Prostate gland (tissue), 2 donors: Measurements from ENCODE around the gene CCDC88A. TPM values are rescaled to one million over a fixed set of nuclear protein-coding genes. Genes with fewer than 3 reads are reported as not detected.

Source experiments
- DNase-seq: peaks from one replicate; pipeline ENCODE4 v3.0.0-alpha.2; 2019; ENCODE audit warnings: low spot score
- H3K27ac ChIP-seq, 2 donors: fragments of 200-600 bp; sonication (generic); 2 replicates each; pipeline ENCODE4 v1.5.1; 2017 to 2019
- H3K27me3 ChIP-seq: fragments of 200-600 bp; sonication (generic); replicated peaks from 2 replicates; pipeline ENCODE4 v1.5.1; 2019; ENCODE audit not compliant: insufficient read depth
- H3K36me3 ChIP-seq, 2 donors: fragments of 200-600 bp; sonication (generic); 1 replicate in 1 of 2; 2 replicates in 1 of 2; pipeline versions ENCODE4 v1.5.1 to v1.8.1; 2017 to 2019
- H3K4me1 ChIP-seq: fragments of 200-600 bp; sonication (generic); replicated peaks from 2 replicates; pipeline ENCODE4 v1.5.1; 2019
- H3K4me3 ChIP-seq, 2 donors: fragments of 200-600 bp; sonication (generic); 2 replicates each; pipeline ENCODE4 v1.5.1; 2017 to 2019
- H3K9me3 ChIP-seq: fragments of 200-600 bp; sonication (generic); 2 replicates; pipeline ENCODE4 v1.5.1; 2017
- POLR2A ChIP-seq: fragments of 450-650 bp; IDR thresholded peaks from one replicate; pipeline ENCODE4 v1.6.1; 2016; ENCODE audit warnings: antibody characterized with exemption, mild to moderate bottlenecking
- POLR2AphosphoS5 ChIP-seq: sonication (generic); formaldehyde crosslinking; IDR thresholded peaks from one replicate; pipeline ENCODE4 v1.6.1; 2017; ENCODE audit warnings: antibody characterized with exemption
- WGBS: methylation state at CpG from one replicate; pipeline ENCODE4 v1.1.5; 2018; 5-methylcytosine and 5-hydroxymethylcytosine counted together
- intact Hi-C: fragments of 100-400 bp; cut with DNase I; formaldehyde crosslinking; loops from one replicate; pipeline ENCODE4 v1.14.2; 2022
- total RNA-seq, 2 donors: library from RNA; depleted of rRNA; stranded (reverse); fragments of >200 nt; gene quantifications; one replicate each; pipeline ENCODE4 v1.1.0, GENCODE V29; 2016
- TF ChIP-seq, protein P1 (sequence below), 4 experiments: fragments of 200-600 bp in 2 of 4; fragments of 450-650 bp in 2 of 4; sonication (generic) in 2 of 4; IDR thresholded peaks; 1 replicate in 3 of 4; 2 replicates in 1 of 4; pipeline ENCODE4 v1.5.1; 2016 to 2019; ENCODE audit warnings: antibody characterized with exemption in 4 of 4, mild to moderate bottlenecking in 2 of 4, moderate library complexity in 2 of 4

Gene CCDC88A
- total RNA-seq, 2 donors from 2014 or later: 16.8 to 43.7 TPM

DNA sequence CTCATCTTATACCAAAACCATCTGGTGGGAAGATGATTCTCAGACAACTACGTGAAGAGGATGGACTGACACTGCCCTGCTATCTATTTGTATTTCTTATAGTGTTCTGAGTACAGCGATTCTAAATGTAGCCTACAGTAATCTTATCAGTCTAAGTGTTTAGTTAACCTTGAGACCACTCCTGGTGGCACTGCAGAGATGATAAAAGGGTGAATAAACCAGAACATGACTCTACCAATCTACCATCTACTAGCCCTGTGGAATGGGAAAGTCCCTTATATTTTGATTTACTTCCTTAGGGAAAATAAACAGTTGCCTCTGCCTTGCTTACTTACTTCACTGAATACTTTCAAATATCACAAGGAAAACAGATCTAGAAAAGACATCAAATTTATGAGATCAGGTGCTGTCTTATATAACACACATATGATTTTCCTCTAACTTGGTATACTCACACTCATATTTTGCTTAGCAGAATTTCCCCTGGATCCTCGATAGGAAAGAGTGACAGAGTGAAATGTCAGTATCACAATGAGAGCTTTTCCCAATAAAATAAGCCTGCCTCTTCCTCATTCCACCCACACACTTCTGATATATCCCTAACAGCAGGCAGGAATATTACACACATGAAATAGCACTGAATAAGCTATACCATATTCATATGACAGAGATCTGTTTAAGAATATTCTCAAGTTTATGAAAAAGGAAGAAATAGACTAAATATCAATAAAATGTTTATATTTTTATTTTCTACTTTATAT is 92.0 kb downstream of the CCDC88A start:
- no peak overlapping the region for H3K27ac ChIP-seq
- TF ChIP-seq, protein P1, sequence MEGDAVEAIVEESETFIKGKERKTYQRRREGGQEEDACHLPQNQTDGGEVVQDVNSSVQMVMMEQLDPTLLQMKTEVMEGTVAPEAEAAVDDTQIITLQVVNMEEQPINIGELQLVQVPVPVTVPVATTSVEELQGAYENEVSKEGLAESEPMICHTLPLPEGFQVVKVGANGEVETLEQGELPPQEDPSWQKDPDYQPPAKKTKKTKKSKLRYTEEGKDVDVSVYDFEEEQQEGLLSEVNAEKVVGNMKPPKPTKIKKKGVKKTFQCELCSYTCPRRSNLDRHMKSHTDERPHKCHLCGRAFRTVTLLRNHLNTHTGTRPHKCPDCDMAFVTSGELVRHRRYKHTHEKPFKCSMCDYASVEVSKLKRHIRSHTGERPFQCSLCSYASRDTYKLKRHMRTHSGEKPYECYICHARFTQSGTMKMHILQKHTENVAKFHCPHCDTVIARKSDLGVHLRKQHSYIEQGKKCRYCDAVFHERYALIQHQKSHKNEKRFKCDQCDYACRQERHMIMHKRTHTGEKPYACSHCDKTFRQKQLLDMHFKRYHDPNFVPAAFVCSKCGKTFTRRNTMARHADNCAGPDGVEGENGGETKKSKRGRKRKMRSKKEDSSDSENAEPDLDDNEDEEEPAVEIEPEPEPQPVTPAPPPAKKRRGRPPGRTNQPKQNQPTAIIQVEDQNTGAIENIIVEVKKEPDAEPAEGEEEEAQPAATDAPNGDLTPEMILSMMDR (IDR thresholded peaks at IDR 0.05): no peak
- no peak for TF ChIP-seq POLR2AphosphoS5
- TF ChIP-seq POLR2A: no peak
- no peaks in the 10 kb centered on the region for H3K4me1 ChIP-seq
- H3K27me3 ChIP-seq: no peaks in the 10 kb centered on the region
- DNase-seq: no peak
- no peaks in the 10 kb centered on the region for H3K9me3 ChIP-seq
- H3K4me3 ChIP-seq: no peak overlapping the region
- WGBS: 89% methylated on average over 3 of the region's 3 CpGs
- H3K36me3 ChIP-seq: no peaks in the 10 kb centered on the region
- intact Hi-C loops: no loop called here

DNA sequence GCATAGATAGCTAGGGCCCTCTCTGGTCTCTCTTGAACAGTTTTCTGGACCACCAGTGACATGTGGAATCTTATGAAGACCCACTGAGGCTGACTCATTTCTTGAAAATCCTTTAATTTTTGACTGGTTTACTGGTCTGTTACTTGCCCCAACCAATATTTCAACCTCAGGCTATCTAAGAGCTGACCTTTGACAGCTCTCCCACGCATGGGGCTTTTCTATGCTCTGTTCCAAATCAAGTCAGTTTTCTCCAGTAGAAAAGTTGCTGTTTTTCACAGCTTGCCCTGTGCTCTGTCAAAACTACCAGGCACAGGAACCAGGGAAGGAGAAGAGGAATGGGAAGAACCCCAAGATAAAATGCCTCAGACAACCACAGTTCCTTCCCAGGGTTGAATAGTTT is 104.7 kb downstream of the CCDC88A start:
- TF ChIP-seq POLR2A (no peak), POLR2AphosphoS5 (no peak)
- intact Hi-C loops: no loop called here
- Histone ChIP-seq H3K4me3 (no peak overlapping the region), H3K36me3 (no peaks in the 10 kb centered on the region), H3K27me3 (no peaks in the 10 kb centered on the region), H3K27ac (no peak overlapping the region), H3K9me3 (no peaks in the 10 kb centered on the region), H3K4me1 (no peaks in the 10 kb centered on the region)
- DNase-seq: no peak
- WGBS: 80% methylated on average over 1 of the region's 1 CpG

DNA sequence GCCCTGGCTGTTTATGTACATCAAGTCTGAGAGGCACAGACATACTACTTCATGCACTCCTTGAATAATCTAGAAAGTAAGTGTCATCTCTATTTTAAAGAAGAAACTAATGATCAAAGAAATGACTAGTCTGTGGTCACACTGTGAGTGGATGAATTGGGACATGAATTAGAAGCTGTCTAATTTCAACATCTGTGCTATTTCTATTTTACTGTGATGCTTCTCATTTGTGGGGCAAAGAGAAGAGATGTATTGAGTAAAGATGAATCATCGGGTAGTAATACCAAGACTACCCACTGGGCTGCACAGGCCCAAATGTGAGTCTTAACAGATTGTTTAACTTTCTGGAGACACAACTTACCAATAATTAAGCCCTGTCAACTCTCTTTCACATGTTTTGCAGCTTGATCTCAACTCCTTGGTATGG is 108.2 kb downstream of the CCDC88A start:
- H3K9me3 ChIP-seq: no peaks in the 10 kb centered on the region
- H3K36me3 ChIP-seq: no peaks in the 10 kb centered on the region
- no peaks in the 10 kb centered on the region for H3K27me3 ChIP-seq
- DNase-seq: no peak
- WGBS: 89% methylated on average over 1 of the region's 1 CpG
- intact Hi-C loops: no loop called here
- H3K4me3 ChIP-seq: no peak overlapping the region
- TF ChIP-seq, protein P1 (IDR thresholded peaks at IDR 0.05): no peak
- TF ChIP-seq POLR2AphosphoS5 (no peak), POLR2A (no peak)
- no peaks in the 10 kb centered on the region for H3K4me1 ChIP-seq
- H3K27ac ChIP-seq: no peak overlapping the region

DNA sequence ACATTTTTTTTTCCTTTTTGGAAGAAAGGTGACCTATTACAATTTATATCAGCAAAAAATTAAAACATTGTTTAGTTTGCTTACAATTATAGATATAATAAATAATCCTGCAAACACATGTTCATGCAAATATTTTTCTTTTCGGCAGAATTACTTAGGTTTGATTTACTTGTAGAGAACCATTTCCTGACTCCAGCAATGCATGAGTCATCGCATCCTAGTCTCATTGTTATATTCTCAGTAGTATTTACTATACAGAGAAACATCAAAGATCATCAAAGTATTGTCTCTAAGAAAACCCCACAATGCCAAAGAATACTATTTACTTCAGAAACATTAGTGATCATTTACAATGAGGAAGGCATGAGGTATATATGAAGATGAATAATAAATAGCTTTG is 110.2 kb downstream of the CCDC88A start:
- H3K9me3 ChIP-seq: no peaks in the 10 kb centered on the region
- no peak overlapping the region for H3K4me3 ChIP-seq
- no peak overlapping the region for H3K27ac ChIP-seq
- no peaks in the 10 kb centered on the region for H3K27me3 ChIP-seq
- TF ChIP-seq, protein P1 (IDR thresholded peaks at IDR 0.05): no peak
- 74% methylated on average over 2 of the region's 2 CpGs for WGBS
- H3K4me1 ChIP-seq: no peaks in the 10 kb centered on the region
- DNase-seq: no peak
- H3K36me3 ChIP-seq: no peaks in the 10 kb centered on the region
- intact Hi-C loops: no loop called here

DNA sequence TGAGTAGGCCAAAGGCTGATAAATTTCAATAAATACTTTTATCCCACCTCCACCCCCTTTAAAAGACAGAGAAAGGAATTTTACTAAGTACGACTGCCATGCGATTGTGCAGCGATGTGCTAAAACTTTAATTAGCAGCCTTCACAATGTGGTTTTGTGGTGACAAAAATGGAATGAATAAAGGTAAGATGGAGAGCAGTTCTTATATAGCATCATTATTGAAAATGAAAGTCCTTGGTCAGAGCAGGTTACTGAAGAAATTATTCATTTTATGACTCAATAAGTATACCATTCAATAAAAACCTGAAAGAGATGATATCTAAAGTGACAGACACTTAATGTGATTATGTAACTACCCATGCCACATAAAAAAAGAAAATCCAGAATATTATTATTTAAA is 117.4 kb downstream of the CCDC88A start:
- TF ChIP-seq, protein P1 (IDR thresholded peaks at IDR 0.05): no peak
- TF ChIP-seq POLR2AphosphoS5: no peak
- no peak for TF ChIP-seq POLR2A
- H3K9me3 ChIP-seq: no peaks in the 10 kb centered on the region
- H3K4me1 ChIP-seq: no peaks in the 10 kb centered on the region
- no peaks in the 10 kb centered on the region for H3K36me3 ChIP-seq
- intact Hi-C loops: no loop called here
- DNase-seq: no peak
- H3K27me3 ChIP-seq: no peaks in the 10 kb centered on the region
- 98% methylated on average over 3 of the region's 3 CpGs for WGBS
- no peak overlapping the region for H3K27ac ChIP-seq
- no peak overlapping the region for H3K4me3 ChIP-seq
